AG10803 (cell line): ENCODE results near the gene IMMP2L.
"Not testable (repeated sequence)": the region's sequence is repeated elsewhere in the genome, so short reads cannot be mapped to it uniquely, and the experiment has no call there.

Experiments
- DNase-seq: peaks from one replicate; pipeline ENCODE4 v3.0.0; 2010; ENCODE audit warnings: low read depth
- H3K4me3 ChIP-seq: 2 replicates; pipeline ENCODE4 v1.5.1; 2011; ENCODE audit warnings: mild to moderate bottlenecking, low read length, control low read depth
- TF ChIP-seq, protein P1 (sequence below): conservative IDR thresholded peaks from 2 replicates; pipeline ENCODE4 v1.5.1; 2011; ENCODE audit warnings: mild to moderate bottlenecking, low read length, control low read depth, inconsistent platforms

IMMP2L gene

DNA sequence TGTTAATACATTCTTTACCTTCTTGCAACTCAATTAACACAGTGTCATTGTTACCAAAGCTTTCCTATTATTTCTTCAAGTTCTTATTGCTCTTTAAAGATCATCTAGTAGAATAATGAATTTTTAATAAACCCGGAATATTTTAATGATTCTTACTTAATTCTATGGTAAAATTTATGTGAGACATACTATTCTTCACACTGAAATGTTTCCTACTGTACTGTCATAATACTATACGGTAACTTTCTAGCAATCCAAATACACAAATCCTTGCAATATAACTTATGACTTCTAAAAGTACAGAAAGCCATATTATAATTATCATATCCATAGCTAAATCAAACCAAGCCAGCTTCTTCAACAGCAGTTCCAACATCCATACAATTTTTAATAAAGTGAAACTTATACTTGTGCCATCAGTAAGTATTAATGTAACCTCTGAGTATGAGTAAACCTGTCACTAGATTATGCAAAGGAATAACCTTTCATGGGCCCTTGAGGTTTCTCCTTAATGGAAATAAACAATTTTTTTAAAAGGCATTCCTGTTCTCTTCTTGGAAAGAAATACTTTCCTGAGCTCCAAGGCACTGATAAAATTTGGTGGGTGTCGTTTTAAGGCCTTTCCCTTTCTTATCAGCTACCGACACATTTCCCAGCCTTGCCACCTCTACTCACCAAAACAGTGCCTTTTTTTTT is 87.4 kb downstream of the IMMP2L start:
- H3K4me3 ChIP-seq, result no peak overlapping the region
- no peak for DNase-seq
- TF ChIP-seq, protein P1, sequence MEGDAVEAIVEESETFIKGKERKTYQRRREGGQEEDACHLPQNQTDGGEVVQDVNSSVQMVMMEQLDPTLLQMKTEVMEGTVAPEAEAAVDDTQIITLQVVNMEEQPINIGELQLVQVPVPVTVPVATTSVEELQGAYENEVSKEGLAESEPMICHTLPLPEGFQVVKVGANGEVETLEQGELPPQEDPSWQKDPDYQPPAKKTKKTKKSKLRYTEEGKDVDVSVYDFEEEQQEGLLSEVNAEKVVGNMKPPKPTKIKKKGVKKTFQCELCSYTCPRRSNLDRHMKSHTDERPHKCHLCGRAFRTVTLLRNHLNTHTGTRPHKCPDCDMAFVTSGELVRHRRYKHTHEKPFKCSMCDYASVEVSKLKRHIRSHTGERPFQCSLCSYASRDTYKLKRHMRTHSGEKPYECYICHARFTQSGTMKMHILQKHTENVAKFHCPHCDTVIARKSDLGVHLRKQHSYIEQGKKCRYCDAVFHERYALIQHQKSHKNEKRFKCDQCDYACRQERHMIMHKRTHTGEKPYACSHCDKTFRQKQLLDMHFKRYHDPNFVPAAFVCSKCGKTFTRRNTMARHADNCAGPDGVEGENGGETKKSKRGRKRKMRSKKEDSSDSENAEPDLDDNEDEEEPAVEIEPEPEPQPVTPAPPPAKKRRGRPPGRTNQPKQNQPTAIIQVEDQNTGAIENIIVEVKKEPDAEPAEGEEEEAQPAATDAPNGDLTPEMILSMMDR, result no peak

- no peak for DNase-seq
- H3K4me3 ChIP-seq, result no peak overlapping the region
- TF ChIP-seq, protein P1, result no peak
Observed at GRCh38 chr7:111473449-111474198, 88.7 kb downstream of the IMMP2L start.

DNA sequence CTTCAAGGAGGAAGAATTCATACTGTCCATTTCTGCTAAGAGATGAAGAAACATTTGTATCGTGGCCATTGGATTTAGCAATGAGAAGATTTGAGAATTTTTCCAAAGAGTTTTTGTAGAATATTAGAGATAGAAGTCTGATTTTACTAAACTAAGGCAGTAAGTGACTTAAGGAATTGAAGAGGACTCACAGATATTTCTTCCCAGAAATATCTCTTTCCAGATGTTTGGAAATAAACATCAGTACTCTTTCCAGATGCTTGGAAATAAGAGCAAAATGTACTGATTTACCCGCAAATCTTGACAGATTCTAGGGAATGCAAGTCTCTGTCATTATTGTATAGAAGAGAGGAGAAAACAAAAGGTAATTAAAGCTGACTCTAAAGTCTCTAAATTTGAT is 91.3 kb downstream of the IMMP2L start:
- no peak overlapping the region for H3K4me3 ChIP-seq
- DNase-seq, result no peak
- TF ChIP-seq, protein P1, result no peak

- not testable (repeated sequence) for DNase-seq, H3K4me3 ChIP-seq
Observed at GRCh38 chr7:111469894-111470293, 92.4 kb downstream of the IMMP2L start.

GRCh38 chr7:111465774-111466173 is 96.5 kb downstream of the IMMP2L start:
- DNase-seq, H3K4me3 ChIP-seq: not testable (repeated sequence)

DNA sequence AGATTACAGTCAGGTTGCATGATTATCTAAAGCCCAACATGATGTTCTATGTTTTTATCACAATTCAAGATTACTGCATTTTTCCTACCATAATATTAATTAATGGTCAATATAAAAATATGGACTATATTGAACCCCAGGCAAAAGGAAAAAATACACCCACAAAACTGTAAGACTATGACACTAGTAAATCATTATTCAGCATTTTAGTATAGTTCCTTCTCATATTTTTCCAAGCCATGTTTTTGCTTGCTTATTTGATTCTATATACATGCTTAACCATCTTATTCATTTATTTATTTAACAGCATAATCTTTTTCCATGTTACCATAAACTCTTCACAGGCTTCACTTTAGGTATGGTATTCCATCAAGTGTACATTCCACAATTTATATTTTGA is 101.6 kb downstream of the IMMP2L start:
- TF ChIP-seq, protein P1, result no peak
- DNase-seq, result no peak
- no peak overlapping the region for H3K4me3 ChIP-seq

DNA sequence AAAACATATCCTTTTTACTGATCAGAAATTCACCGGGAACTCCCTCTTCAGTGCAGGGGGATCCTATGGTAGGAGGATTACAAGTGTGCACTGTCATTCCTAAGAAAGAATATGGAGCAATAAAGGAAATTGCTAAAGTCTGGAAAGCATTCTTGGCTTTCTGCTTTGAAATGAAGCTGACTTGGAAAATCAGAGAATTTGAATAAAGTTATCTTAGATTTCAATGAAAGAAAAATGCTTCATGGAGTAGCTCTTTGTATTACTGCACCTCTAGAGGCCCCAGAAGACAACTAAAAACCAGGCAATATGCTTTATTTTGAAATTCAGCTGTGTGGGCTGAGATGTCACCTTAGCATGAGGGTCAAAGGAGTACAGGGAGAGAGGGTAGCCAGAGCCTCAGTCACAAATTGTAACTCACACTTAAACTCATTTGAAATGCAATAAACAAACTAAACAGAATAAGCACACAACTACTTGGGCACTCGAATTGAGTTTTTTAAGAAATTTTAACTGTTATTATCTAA is 102.5 kb downstream of the IMMP2L start:
- DNase-seq, result peak; percentile 22
- H3K4me3 ChIP-seq, result no peak overlapping the region
- TF ChIP-seq, protein P1, result no peak
